ENCODE data around the gene CDKAL1.
"Not testable (repeated sequence)": the region's sequence is repeated elsewhere in the genome, so short reads cannot be mapped to it uniquely, and the experiment has no call there.

The CDKAL1 gene

DNA sequence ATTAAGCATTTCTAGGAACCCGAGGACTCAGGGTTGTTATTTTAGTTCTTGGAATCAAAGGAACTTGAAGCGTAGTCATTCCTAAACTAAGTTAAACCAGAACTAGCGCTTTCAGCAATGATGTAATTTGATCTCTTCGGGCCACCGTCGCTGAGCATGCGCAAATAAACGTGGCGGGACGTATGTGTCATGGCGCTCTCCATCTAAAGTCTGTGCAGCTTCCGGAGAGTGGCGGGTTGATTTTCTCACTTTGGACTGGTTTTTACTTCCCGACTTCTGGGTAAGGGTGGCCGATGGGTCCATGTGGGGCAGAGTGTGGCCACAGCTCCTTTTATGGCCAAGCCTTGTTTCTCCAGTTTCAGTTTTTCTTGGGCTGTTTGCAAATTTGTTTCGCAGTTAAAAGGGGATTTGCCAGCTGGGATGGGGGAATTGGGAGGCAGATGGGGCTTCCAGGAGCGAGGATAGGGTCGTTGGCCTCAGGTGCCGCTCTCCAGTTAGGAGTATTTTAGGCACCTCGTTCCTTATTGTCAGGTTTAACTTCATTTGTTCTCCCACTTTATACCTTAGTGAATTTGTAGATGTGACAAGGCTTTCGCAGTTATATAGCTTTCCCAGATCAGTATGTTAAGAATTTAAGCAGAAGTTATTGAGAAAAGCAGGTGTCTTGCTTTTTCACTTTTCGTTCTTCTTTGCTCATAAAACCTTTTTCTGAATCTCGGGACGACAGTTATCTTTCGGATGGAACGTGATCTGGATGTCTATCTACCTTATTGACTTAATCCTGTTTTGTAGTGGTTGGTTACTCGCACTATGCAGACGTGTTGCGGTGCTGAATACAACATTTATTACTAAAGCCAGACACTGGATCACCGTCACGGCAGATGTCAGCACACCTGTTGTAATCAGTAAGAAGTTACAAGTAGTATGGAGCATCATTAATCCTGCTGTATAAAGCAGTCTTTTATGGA is at the start of gene CDKAL1:
CDKAL1 (plus strand) TSS at position 163 of the 968 bp plus-strand sequence. CDS start 11,894 bp downstream, outside the sequence.
- peak; percentile 84 for DNase-seq (ENCODE audit: low read depth)

DNA sequence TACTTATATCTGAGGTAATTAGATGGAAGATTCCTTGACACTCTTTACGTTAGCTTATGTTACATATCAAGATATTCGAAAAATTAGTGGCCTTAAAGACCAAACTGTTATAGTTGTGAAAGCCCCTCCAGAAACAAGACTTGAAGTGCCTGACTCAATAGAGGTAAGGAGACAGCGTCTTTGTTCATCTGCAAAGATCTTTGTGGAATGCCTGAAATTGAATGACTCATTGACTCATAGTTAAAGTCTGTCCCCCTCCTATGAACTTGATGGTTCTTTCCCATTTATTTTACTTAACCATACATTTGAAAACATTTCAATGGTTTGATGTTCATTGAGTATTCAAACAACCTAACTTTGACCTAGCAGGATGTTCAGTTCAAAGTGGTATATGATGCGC is 47.6 kb upstream of the CDKAL1 start:
- DNase-seq (ENCODE audit: low read depth), result no peak

DNA sequence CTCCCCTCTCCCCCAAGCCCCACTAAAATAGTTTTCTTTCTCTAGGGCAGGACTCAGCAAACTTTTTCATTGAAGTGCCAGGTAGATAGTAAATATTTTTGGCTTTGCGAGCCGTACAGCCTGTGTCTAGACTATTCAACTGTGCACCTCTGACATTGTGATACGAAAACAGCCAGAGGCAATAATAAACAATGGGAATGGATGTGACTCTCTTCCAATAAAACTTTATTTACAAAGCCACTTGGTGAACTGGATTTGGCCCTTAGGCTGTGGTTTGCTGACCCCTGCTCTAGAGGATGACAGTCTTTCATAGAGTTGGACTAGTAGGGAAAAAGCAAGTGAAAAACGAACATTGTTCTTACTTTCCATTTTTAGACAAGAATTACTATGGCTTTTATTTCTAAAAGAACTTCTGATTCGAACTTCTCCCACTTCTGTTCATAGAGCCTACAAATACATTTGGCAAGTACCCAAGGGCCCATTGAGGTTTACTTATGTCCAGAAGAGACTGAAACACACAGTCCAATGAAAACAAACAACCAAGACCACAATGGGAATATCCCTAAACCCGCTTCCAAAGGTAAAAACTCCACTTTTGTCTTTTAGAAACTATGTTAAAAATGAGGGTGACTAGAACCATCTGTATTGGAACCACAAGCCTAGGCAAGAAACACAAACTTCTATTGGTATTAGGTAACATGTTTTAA is 46.4 kb upstream of the CDKAL1 start:
- DNase-seq (ENCODE audit: low read depth), result no peak

DNA sequence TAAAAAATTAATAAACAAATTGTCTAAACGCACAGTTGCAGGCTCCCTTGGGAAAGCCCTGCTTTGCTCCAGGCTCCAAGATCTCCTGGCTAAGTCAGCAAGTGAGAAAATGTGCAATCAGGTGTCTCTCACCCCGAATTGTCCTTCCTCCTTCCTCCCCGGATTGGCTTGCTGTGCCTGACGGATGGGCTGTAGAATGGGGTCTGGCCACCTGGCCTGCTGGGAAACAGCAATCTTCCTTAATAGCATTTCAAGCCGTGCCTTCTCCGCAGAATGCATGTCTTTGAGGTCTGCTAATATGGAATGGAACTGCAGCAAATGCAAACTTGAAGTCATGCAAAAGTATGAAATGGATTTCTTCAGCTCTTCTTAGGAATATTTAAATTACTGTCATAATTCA is 43.7 kb upstream of the CDKAL1 start:
- no peak for DNase-seq (ENCODE audit: low read depth)

DNA sequence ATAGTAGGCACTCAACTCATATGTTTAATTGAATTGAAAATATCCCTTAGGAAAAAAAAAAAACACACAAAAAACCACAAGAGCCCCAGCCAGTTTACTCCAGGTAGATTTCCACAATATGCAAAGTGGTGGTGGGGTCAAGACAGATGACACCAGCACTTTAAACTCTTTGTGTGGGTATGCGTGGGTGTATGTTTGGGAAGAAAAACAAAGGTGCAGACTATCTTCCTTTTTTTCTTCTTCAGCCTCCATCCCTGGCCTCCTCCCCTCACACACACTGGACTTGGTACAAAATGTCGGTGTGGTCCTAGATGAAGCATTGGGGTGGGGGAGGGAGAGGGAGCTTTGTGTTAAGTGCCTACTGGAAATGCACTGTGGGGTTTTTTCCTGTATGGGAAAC is 42.2 kb upstream of the CDKAL1 start:
- DNase-seq (ENCODE audit: low read depth), result no peak

DNA sequence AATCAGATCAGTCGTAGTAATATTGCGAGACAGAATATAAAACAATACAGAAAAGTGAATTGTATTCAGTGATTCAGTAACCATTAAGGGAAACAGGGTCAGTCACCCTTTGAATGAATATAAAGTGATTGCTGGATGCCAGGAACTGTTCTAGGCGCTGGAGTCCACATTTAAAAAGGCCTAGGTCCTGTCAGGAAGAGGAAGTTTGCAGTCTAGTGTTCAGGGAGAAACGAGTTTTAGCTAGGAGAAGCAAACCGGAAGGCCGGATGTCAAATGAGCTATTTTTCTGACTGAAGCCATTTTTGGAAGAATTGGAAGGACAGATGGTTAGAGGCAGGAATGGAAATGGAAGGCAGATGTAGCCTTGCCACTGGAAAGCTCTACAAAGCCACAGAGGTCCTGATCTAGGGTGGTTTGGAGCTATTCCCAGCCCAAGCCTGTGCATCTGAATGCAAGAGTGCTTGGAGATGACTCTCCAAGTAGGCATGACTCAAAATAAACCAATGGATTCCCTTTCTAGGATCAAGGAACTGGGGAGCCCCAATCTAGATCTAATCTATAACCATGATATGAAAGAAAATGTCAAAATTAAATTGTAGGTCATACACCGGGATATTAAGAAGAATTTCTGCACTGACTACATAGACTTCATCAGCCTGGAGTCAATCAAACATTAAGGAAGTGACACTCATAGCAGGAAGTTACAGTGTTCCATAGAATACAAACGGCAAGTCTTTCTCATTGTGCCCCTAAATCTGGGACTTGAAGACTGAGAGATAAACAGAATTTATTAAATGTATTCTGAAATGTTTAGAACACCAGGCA is 36.8 kb upstream of the CDKAL1 start:
- DNase-seq (ENCODE audit: low read depth), result no peak

DNA sequence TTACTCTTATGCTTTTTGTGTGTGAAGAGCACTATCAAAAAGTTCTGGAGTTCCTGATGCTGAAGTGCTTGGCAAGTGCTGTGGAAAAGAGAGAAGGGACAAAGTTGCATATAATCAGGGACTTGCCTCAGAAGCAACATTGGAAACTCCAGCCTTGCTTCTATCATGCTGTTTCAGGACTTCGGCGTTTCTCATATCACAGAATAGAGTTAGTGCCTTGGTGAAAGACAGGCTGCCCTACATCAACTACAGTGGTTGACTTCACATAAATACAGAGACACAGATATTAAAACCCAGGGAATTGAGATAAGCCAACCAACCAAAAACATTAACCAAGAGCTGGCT is 36.2 kb upstream of the CDKAL1 start:
- DNase-seq (ENCODE audit: low read depth), result no peak

DNA sequence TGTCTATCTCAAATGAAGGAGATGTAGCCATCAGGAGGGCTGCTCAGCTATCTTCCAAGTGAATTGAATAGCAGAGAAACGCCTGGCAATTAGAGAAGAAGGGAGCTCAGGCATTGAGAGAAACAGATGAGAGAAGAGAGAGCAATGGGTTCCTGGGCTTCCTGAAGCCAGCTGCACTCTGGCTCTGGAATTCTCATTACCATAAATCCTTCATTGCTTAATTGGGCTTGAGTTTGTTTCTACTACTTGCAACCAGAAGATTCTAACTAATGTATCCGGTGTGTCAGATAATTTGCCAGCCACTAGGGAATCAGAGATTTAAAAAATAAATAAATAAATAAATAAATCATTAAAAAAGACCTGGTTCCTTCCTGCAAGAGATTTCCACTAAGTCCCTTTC is 25.0 kb upstream of the CDKAL1 start:
- no peak for DNase-seq (ENCODE audit: low read depth)

DNA sequence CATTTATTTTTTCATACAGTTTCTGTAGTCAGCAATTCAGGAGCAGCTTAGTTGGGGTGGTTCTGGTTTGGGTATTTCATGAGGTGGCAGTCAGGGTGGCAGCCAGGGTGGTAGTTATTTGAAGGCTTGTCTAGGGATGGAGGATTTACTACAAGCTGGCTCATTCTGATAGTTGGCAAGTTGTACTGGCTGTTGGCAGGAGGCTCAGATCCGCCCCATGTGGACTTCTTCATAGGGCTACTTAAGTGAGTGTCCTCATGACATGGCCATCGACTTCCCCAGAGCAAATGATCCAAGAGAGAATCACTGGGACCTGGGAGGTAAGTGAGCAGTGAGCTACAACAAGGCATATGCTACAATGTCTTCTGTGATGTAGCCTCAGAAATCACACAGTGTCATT is 22.4 kb upstream of the CDKAL1 start:
- no peak for DNase-seq (ENCODE audit: low read depth)

DNA sequence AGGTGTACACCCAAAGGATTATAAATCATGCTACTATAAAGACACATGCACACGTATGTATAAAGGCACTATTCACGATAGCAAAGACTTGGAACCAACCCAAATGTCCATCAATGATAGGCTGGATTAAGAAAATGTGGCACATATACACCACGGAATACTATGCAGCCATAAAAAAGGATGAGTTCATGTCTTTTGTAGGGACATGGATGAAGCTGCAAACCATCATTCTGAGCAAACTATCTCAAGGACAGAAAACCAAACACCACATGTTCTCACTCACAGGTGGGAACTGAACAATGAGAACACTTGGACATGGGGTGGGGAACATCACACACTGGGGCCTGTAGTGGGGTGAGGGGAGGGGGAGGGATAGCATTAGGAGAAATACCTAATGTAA is 9.0 kb upstream of the CDKAL1 start:
- DNase-seq (ENCODE audit: low read depth), result not testable (repeated sequence)

DNA sequence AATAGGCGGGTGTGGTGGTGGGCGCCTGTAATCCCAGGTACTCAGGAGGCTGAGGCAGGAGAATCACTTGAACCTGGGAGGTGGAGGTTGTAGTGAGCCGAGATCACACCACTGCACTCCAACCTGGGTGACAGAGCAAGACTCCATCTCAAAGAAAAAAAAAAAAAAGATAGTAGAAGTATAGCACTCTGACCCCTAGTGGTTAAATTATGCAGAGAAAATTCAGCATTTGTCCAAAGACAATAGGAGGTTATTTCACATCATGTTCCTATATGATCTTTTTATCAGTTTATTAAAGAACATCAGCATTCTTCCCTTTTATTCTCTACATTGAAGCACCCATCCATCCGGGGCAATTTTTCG is 5.2 kb upstream of the CDKAL1 start:
- DNase-seq (ENCODE audit: low read depth), result not testable (repeated sequence)

DNA sequence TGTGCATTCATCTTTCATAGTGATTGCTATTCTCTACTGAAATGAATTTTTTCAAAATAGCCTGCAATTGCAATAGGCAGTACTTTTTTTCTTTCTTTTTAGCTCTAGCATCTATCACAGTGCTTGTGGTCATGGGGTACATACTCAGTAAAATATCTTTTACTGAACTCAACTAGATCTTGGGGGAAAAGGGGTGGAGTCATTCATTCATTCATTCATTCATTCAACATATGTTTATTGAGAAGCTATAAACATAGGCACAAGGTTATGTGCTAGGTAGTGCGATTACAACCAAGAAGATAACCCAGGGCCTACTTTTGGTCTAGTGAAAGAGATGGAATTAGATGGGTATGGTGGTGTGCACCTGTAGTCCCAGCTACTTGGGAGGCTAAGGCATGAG is 1.4 kb upstream of the CDKAL1 start:
- no peak for DNase-seq (ENCODE audit: low read depth)

DNA sequence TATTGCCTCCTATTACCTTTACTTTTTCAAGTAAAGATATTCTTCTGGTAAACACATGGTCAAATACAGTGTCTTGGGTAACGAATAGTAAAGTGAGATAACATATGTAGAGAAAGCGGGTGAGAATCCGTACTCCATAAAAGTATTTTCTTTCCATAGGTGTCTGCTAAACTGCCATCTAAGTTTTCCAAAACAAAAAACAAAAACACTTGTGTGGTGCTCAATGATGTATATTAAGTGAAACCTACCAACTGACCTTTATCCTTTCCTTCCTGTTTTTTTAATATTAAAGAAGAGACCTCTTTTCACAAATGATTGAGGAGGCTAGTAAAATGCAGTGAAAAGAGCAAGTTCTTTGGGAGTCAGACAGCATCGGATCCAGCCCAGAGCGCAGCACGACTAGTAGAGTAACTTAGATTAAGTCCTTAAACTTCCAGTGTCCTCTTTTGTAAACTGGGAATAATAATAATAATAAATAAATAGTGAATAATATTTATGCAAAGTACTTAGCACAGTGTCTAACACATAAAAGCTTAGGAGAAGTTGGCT is 437 bp upstream of the CDKAL1 start:
- no peak for DNase-seq (ENCODE audit: low read depth)

DNA sequence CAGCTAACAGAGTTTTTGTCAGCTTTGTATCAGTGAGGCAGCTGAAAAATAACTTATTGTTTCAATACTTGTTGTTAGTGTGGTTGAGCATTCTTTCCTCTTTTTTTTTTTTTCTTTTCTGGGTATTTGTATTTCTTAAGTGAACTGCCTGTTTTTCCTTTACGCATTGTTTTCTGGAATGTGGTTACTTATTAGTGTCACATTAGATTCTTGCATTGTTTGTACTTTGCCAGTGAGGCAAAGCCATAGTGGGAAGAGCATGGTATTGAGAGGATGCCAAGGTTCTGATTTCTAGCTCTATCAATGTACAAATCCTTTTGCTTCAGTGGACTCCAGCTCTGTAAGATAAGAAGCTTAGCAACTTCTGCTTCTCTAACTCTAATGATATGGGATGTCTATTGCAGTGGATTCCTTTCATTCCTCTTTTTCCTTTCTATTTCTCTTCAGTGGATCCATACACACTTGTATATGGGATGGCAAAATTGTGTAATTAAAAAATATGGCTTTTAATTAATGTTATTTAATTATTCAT is 3.9 kb downstream of the CDKAL1 start:
- DNase-seq (ENCODE audit: low read depth), result no peak

DNA sequence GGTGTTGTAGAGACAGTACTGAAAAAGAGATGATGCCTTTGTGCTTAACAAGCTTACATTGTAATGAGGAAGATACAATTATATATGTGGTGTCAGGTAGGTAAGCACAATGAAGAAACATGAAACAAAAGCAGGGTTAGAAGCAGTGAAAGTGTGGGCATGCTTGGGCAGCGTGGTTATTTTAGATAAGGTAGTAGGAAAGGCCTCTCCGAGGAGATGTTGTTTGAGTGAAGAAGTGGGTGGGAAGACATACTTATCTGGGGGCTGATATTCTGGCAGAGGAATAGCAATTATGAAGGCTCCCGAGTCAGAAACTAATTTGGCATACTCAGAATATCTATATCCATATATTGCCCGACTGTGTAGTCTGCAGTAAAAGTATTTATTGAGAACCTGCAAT is 4.7 kb downstream of the CDKAL1 start:
- DNase-seq (ENCODE audit: low read depth), result no peak

DNA sequence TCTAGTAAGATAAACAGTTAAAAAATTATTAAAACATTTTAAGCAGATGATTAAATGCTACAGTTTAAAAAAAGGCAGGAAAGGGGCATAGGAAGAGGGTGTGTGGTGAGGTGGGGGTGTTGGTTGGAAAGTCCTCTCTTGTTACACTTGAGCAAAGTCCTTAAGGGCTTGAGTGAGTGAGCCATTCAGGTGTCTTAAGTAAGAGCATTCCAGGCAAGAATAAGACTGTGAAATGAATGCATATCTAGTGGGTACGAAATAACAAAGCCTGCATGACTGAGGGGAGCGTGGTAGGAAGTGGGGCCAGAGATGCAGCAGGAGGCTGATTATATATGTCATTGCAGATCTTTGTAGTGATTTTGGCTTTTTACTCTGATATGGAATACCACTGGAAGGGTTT is 5.1 kb downstream of the CDKAL1 start:
- no peak for DNase-seq (ENCODE audit: low read depth)

DNA sequence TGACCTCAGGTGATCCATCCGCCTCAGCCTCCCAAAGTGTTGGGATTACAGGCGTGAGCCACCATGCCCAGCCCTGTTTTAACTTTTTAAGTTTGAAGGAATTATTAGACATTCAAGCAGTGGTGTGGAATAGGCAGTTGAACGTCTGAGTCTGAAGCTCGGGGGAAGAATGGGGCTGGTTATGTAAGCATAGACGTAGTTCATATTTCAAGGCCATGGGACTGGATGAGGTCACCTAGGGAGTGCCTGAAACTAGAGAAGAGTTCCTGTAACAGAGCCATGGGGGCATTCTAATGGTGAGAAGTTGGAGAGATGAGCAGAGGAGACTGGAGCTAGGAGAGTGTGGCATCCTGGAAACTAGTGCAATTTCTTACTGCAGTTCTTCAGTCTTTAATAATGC is 6.4 kb downstream of the CDKAL1 start:
- DNase-seq (ENCODE audit: low read depth), result no peak

DNA sequence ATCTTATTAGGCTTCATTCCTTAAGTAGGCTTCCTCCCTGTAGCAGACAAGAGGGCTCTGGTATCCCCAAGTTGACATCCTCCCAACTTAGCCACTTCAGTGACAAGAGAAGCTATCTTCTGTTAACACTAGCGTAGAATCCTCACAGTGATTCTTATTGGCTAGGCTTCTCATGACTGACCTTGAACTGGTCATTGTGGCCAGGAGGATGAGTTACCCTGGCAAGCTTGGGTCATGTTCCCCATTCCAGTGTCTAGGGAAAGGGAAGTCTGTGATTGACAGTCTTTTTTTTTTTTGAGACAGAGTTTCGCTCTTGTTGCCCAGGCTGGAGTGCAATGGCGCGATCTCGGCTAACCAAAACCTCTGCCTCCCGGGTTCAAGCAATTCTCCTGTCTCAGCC is 7.1 kb downstream of the CDKAL1 start:
- DNase-seq (ENCODE audit: low read depth), result no peak

DNA sequence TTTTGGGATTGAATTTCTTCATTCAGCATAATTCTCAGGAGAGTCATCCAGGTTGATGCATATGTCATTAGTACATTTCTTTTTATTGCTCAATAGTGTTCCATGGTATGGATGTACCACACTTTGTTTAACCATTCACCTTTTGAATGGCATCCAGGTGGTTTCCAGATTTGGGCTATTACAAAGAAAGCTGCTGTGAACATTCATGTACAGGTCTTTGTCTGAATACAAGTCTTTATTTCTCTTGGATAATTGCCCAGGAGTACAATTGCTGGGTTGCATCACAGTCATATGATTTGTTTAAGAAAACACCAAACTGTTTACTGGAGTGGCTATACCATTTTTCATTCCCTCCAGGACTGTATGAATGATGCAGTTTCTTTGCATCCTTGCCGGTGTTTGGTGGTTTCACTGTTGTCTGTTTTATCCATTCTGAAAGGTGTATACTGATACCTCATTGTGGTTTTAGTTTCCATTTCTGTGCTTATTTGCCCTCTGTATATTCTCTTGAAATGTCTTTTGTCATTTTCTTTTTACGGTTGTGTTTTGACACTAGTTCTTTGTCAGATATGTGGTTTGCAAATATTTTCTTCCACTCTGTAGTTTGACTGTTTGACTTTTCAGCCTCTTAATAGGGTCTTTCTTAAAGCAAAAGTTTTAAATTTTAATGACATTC is 8.8 kb downstream of the CDKAL1 start:
- no peak for DNase-seq (ENCODE audit: low read depth)

DNA sequence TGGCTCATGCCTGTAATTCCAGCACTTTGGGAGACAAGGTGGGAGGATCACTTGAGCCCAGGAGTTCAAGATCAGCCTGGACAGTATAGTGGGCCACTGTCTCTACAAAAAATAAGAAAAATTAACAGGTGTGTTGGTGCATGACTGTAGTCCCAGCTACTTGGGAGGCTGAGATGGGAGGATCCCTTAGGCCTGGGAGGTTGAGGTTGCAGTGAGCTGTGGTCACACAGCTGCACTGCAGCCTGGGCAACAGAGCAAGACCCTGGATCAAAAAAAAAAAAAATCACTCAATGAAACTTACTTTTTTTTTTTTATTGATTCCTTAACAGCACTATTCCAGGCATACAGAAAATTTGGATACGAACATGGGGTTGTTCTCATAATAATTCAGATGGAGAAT is 14.0 kb downstream of the CDKAL1 start:
- DNase-seq (ENCODE audit: low read depth), result no peak

DNA sequence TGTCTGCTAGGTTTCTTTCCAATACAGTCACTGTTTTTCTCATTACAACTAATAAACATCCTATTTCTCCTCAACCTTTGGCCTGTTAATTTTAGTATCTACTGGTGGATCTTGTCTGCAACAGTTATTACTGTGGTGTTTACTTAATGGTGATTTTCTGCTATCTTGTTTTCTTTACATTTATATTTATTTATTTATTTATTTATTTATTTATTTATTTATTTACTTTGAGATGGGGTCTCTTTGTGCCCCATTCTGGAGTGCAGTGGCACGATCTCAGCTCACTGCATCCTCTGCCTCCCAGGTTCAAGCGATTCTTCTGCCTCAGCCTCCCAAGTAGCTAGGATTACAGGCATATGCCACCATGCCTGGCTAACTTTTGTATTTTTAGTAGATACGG is 15.1 kb downstream of the CDKAL1 start:
- not testable (repeated sequence) for DNase-seq (ENCODE audit: low read depth)

DNA sequence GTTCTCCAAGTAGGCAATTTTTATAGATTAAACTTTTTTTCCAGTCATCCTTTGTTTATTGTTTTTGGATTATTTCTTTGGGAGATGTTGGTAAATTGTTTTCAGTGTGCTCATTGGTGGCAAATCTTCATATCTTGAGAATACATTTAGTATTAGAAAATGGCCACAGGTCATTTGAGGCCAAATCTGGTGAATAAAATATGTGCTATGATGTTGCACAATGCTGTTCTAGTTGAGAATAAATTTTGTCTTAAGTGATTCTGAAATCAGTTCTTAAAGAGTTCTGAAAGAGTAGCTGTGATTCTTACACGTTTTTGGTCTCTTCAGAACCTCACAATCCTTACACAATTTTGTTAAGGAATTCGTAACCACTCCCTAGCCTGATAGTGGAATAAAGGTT is 20.1 kb downstream of the CDKAL1 start:
- DNase-seq (ENCODE audit: low read depth), result no peak

Data from stimulated activated CD8-positive, alpha-beta memory T cell treated with anti-CD3 and anti-CD28 coated beads, Interleukin-4, amount 100 ng/mL, for 24 hours (primary cell).